Measurements from ENCODE around the gene BOC. TPM values are rescaled to one million over a fixed set of nuclear protein-coding genes. Genes with fewer than 3 reads are reported as not detected.

The BOC gene
- total RNA-seq, 1 experiment from 2014 or later = 1.2 TPM

- Histone ChIP-seq H3K4me3 (ENCODE audit: low read depth, low read length, poor library complexity, severe bottlenecking) (no peak overlapping the region), H3K36me3 (ENCODE audit: insufficient read depth, low read length, poor library complexity, severe bottlenecking) (no peaks in the 10 kb centered on the region), H3K4me1 (ENCODE audit: insufficient read depth, low read length, poor library complexity, severe bottlenecking) (no peaks in the 10 kb centered on the region), H3K27ac (ENCODE audit: low read depth, low read length, poor library complexity, severe bottlenecking) (no peak overlapping the region), H3K27me3 (replicated peaks; ENCODE audit: insufficient read depth, low read depth, low read length, poor library complexity) (no peaks in the 10 kb centered on the region), H3K9me3 (ENCODE audit: low read depth, low read length, poor library complexity, severe bottlenecking) (no peaks in the 10 kb centered on the region)
- DNase-seq (ENCODE audit: low spot score) = no peak
- CTCF ChIA-PET = no interaction called here
- BruUV-seq (replicated peaks) = no TSS peak
- intact Hi-C loops (cut with micrococcal nuclease; ENCODE audit: unreplicated experiment) = no loop called here
- POLR2A ChIA-PET (ENCODE audit: low non-redundant PET) = interaction anchor here (0.6 kb wide), 1 partner anchor 53 kb away, joined by 6 read pairs; no protein-coding TSS in a partner anchor
- TF ChIP-seq EZH2 (IDR thresholded peaks at IDR 0.05; ENCODE audit: borderline replicate concordance, low read depth, low read length, poor library complexity, severe bottlenecking) (no peak), CTCF (conservative IDR thresholded peaks at IDR 0.05; ENCODE audit: low read depth, low read length) (no peak)
Observed at GRCh38 chr3:113249601-113250000, 38.2 kb downstream of the BOC start.

DNA sequence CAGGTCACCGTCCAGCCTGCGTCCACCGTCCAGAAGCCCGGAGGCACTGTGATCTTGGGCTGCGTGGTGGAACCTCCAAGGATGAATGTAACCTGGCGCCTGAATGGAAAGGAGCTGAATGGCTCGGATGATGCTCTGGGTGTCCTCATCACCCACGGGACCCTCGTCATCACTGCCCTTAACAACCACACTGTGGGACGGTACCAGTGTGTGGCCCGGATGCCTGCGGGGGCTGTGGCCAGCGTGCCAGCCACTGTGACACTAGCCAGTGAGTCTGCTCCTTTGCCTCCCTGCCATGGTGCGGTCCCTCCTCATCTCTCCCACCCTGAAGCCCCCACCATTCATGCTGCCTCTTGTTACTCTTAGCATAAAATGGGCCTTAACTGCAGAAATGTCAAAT is 39.2 kb downstream of the BOC start:
- BruUV-seq (replicated peaks) = no TSS peak
- CTCF ChIA-PET = no interaction called here

DNA sequence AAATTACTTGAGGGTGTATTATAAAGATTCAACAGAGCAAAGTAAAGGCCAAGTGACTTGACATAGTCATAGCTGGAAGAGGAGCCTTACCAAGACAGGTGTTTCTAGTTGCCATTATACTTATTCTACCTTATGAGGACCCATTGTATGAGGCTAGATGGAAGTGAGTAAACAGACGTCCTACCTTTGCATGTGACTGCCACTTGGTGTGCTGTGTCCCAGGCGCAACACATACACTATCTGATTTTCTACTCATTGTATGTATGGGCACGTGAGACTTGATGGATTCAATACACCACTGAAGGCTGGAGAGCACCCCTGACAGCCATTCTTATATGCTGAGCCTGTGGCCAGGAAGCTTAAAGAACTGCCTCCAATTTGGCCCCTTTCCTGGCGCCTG is 40.5 kb downstream of the BOC start:
- ChIA-PET POLR2A (ENCODE audit: low non-redundant PET) (no interaction called here), CTCF (no interaction called here)
- Histone ChIP-seq H3K27ac (ENCODE audit: low read depth, low read length, poor library complexity, severe bottlenecking) (no peak overlapping the region), H3K4me1 (ENCODE audit: insufficient read depth, low read length, poor library complexity, severe bottlenecking) (no peaks in the 10 kb centered on the region), H3K27me3 (replicated peaks; ENCODE audit: insufficient read depth, low read depth, low read length, poor library complexity) (no peaks in the 10 kb centered on the region), H3K4me3 (ENCODE audit: low read depth, low read length, poor library complexity, severe bottlenecking) (no peak overlapping the region), H3K36me3 (ENCODE audit: insufficient read depth, low read length, poor library complexity, severe bottlenecking) (no peaks in the 10 kb centered on the region), H3K9me3 (ENCODE audit: low read depth, low read length, poor library complexity, severe bottlenecking) (no peaks in the 10 kb centered on the region)
- intact Hi-C loops (cut with micrococcal nuclease; ENCODE audit: unreplicated experiment) = no loop called here
- BruUV-seq (replicated peaks) = no TSS peak
- DNase-seq (ENCODE audit: low spot score) = no peak
- TF ChIP-seq EZH2 (IDR thresholded peaks at IDR 0.05; ENCODE audit: borderline replicate concordance, low read depth, low read length, poor library complexity, severe bottlenecking) (no peak), CTCF (conservative IDR thresholded peaks at IDR 0.05; ENCODE audit: low read depth, low read length) (no peak)

More for the DNA sequence above, 39.2 kb downstream of the BOC start:
- TF ChIP-seq EZH2 (IDR thresholded peaks at IDR 0.05; ENCODE audit: borderline replicate concordance, low read depth, low read length, poor library complexity, severe bottlenecking) (no peak), CTCF (conservative IDR thresholded peaks at IDR 0.05; ENCODE audit: low read depth, low read length) (no peak)
- no peak overlapping the region for H3K4me3 ChIP-seq (ENCODE audit: low read depth, low read length, poor library complexity, severe bottlenecking)
- DNase-seq (ENCODE audit: low spot score) = no peak
- no peaks in the 10 kb centered on the region for H3K36me3 ChIP-seq (ENCODE audit: insufficient read depth, low read length, poor library complexity, severe bottlenecking)
- H3K27ac ChIP-seq (ENCODE audit: low read depth, low read length, poor library complexity, severe bottlenecking) = no peak overlapping the region
- POLR2A ChIA-PET (ENCODE audit: low non-redundant PET) = no interaction called here
- no peaks in the 10 kb centered on the region for H3K9me3 ChIP-seq (ENCODE audit: low read depth, low read length, poor library complexity, severe bottlenecking)
- intact Hi-C loops (cut with micrococcal nuclease; ENCODE audit: unreplicated experiment) = no loop called here
- no peaks in the 10 kb centered on the region for H3K4me1 ChIP-seq (ENCODE audit: insufficient read depth, low read length, poor library complexity, severe bottlenecking)
- no peaks in the 10 kb centered on the region for H3K27me3 ChIP-seq (replicated peaks; ENCODE audit: insufficient read depth, low read depth, low read length, poor library complexity)
